ENCODE data around the gene COA6.

- TF ChIP-seq TCF12 (IDR thresholded peaks at IDR 0.05; ENCODE audit: low read depth) (no peak), CREB1 (IDR thresholded peaks at IDR 0.05; ENCODE audit: low read depth) (no peak), EP300 (IDR thresholded peaks at IDR 0.05; ENCODE audit: borderline replicate concordance) (no peak), MAX (IDR thresholded peaks at IDR 0.05) (no peak)
Measured at GRCh38 chr1:234427950-234428646, 54.8 kb downstream of the COA6 start.
